ENCODE data around the gene LSM4.

LSM4 gene

DNA sequence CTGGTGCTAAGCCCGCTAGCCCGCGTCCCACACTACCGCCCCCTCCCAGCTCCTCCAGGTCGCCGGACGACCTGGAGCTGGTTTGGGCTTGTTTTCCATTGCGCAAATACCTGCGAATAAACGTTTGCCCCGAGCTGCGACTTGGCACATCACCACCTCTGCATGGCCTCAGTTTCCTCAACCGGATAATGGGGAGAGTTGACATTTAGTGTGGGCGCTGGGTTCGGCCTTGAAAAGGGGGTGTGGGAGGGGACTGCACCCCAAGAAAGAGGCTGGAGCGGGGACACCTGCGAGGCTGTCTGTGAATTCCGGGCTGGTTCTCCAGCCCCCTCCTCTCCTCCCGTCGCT lies 30.4 kb downstream of the LSM4 start:
- no peaks in the 10 kb centered on the region for H3K27me3 ChIP-seq (ENCODE audit: insufficient read depth, insufficient read length)
- no peaks in the 10 kb centered on the region for H3K9me3 ChIP-seq (ENCODE audit: insufficient read depth, low read length)
- peak overlapping the region; percentile 81 for H3K4me3 ChIP-seq (ENCODE audit: insufficient read length, low read depth)
- no peaks in the 10 kb centered on the region for H3K36me3 ChIP-seq (ENCODE audit: insufficient read depth, insufficient read length, low read length)
- peak overlapping the region; percentile 92 for H3K9ac ChIP-seq (ENCODE audit: insufficient read length, low read depth)
- peaks cover 26% of the 10 kb centered on the region for H3K4me1 ChIP-seq (ENCODE audit: insufficient read depth, insufficient read length)
- TF ChIP-seq SUZ12 (IDR thresholded peaks at IDR 0.05; ENCODE audit: extremely low read depth, insufficient read depth, insufficient read length) (no peak), ZNF274 (IDR thresholded peaks at IDR 0.05; ENCODE audit: low read depth, low read length) (no peak), YY1 (IDR thresholded peaks at IDR 0.05; ENCODE audit: insufficient read depth, insufficient read length) (no peak)
- no peak for DNase-seq (ENCODE audit: low read depth, low spot score)

DNA sequence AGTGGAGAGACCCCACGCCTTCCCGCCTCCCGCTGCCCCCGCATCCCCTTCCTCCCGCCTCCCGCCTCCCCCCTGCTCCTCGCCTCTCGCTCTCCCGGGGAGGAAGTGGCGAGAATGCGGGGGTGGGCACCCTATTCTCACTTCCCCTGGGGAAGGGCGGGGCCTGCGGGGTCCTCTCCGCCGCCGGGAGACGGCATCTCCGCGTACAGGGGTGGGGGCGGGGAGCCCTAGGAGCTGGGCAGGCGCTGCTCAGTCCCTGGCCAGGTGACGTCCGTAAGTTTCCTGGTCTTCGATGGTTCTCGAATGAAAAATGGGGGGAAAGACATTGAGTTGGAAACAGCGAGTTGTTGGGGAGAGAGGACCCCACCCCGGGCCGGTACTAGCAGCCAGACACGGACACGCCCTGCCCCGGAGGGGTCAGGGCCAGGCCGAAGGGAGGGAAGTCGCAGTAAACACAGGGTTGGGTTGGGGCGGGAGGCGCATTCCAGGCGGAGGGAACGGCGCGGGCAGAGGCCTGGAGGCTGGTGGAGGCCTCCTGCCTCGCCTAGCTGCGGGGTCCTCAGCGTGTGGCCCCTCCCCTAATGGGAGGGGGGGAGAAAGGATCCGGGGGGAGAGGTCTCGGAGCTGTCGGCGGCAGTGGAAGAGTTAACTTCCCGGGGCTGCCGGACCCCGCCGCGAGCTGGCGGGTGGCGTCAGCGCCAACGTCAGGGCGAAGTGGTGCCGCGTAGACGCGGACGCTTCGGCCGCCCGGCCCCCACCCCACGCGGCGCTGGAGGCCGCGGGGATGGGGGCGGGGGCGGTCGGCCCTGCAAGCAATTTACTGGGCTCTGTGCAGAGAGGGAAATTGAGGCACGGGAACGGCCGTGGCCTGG lies 31.1 kb downstream of the LSM4 start:
- H3K9me3 ChIP-seq (ENCODE audit: insufficient read depth, low read length) = no peaks in the 10 kb centered on the region
- peaks cover 30% of the 10 kb centered on the region for H3K4me1 ChIP-seq (ENCODE audit: insufficient read depth, insufficient read length)
- no peaks in the 10 kb centered on the region for H3K36me3 ChIP-seq (ENCODE audit: insufficient read depth, insufficient read length, low read length)
- peak overlapping the region; percentile 92 for H3K9ac ChIP-seq (ENCODE audit: insufficient read length, low read depth)
- peak overlapping the region; percentile 81 for H3K4me3 ChIP-seq (ENCODE audit: insufficient read length, low read depth)
- no peaks in the 10 kb centered on the region for H3K27me3 ChIP-seq (ENCODE audit: insufficient read depth, insufficient read length)
- DNase-seq (ENCODE audit: low read depth, low spot score) = no peak
- no peak for TF ChIP-seq YY1 (IDR thresholded peaks at IDR 0.05; ENCODE audit: insufficient read depth, insufficient read length)
- TF ChIP-seq ZNF274 (IDR thresholded peaks at IDR 0.05; ENCODE audit: low read depth, low read length) = no peak
- no peak for TF ChIP-seq SUZ12 (IDR thresholded peaks at IDR 0.05; ENCODE audit: extremely low read depth, insufficient read depth, insufficient read length)

GRCh38 chr19:18291019-18291524 lies 31.8 kb downstream of the LSM4 start:
- H3K27me3 ChIP-seq (ENCODE audit: insufficient read depth, insufficient read length) = no peaks in the 10 kb centered on the region
- peak overlapping the region; percentile 92 for H3K9ac ChIP-seq (ENCODE audit: insufficient read length, low read depth)
- H3K36me3 ChIP-seq (ENCODE audit: insufficient read depth, insufficient read length, low read length) = no peaks in the 10 kb centered on the region
- peak overlapping the region; percentile 81 for H3K4me3 ChIP-seq (ENCODE audit: insufficient read length, low read depth)
- DNase-seq (ENCODE audit: low read depth, low spot score) = no peak
- peaks cover 32% of the 10 kb centered on the region for H3K4me1 ChIP-seq (ENCODE audit: insufficient read depth, insufficient read length)
- TF ChIP-seq SUZ12 (IDR thresholded peaks at IDR 0.05; ENCODE audit: extremely low read depth, insufficient read depth, insufficient read length) (no peak), ZNF274 (IDR thresholded peaks at IDR 0.05; ENCODE audit: low read depth, low read length) (no peak), YY1 (IDR thresholded peaks at IDR 0.05; ENCODE audit: insufficient read depth, insufficient read length) (no peak)
- no peaks in the 10 kb centered on the region for H3K9me3 ChIP-seq (ENCODE audit: insufficient read depth, low read length)

GRCh38 chr19:18290302-18291018 lies 32.4 kb downstream of the LSM4 start:
- no peak for DNase-seq (ENCODE audit: low read depth, low spot score)

GRCh38 chr19:18289471-18290301 lies 33.2 kb downstream of the LSM4 start:
- Histone ChIP-seq H3K9me3 (ENCODE audit: insufficient read depth, low read length) (no peaks in the 10 kb centered on the region), H3K4me3 (ENCODE audit: insufficient read length, low read depth) (no peak overlapping the region), H3K36me3 (ENCODE audit: insufficient read depth, insufficient read length, low read length) (no peaks in the 10 kb centered on the region), H3K9ac (ENCODE audit: insufficient read length, low read depth) (peak overlapping the region; percentile 36), H3K27me3 (ENCODE audit: insufficient read depth, insufficient read length) (no peaks in the 10 kb centered on the region), H3K4me1 (ENCODE audit: insufficient read depth, insufficient read length) (peaks cover 30% of the 10 kb centered on the region)
- no peak for DNase-seq (ENCODE audit: low read depth, low spot score)
- TF ChIP-seq ZNF274 (IDR thresholded peaks at IDR 0.05; ENCODE audit: low read depth, low read length) (no peak), SUZ12 (IDR thresholded peaks at IDR 0.05; ENCODE audit: extremely low read depth, insufficient read depth, insufficient read length) (no peak), YY1 (IDR thresholded peaks at IDR 0.05; ENCODE audit: insufficient read depth, insufficient read length) (no peak)

More at GRCh38 chr19:18290302-18291018, 32.4 kb downstream of the LSM4 start:
- H3K36me3 ChIP-seq (ENCODE audit: insufficient read depth, insufficient read length, low read length) = no peaks in the 10 kb centered on the region
- H3K4me1 ChIP-seq (ENCODE audit: insufficient read depth, insufficient read length) = peaks cover 32% of the 10 kb centered on the region
- no peak overlapping the region for H3K4me3 ChIP-seq (ENCODE audit: insufficient read length, low read depth)
- H3K27me3 ChIP-seq (ENCODE audit: insufficient read depth, insufficient read length) = no peaks in the 10 kb centered on the region
- peak overlapping the region; percentile 36 for H3K9ac ChIP-seq (ENCODE audit: insufficient read length, low read depth)
- H3K9me3 ChIP-seq (ENCODE audit: insufficient read depth, low read length) = no peaks in the 10 kb centered on the region
- TF ChIP-seq YY1 (IDR thresholded peaks at IDR 0.05; ENCODE audit: insufficient read depth, insufficient read length) (no peak), SUZ12 (IDR thresholded peaks at IDR 0.05; ENCODE audit: extremely low read depth, insufficient read depth, insufficient read length) (no peak), ZNF274 (IDR thresholded peaks at IDR 0.05; ENCODE audit: low read depth, low read length) (no peak)

DNA sequence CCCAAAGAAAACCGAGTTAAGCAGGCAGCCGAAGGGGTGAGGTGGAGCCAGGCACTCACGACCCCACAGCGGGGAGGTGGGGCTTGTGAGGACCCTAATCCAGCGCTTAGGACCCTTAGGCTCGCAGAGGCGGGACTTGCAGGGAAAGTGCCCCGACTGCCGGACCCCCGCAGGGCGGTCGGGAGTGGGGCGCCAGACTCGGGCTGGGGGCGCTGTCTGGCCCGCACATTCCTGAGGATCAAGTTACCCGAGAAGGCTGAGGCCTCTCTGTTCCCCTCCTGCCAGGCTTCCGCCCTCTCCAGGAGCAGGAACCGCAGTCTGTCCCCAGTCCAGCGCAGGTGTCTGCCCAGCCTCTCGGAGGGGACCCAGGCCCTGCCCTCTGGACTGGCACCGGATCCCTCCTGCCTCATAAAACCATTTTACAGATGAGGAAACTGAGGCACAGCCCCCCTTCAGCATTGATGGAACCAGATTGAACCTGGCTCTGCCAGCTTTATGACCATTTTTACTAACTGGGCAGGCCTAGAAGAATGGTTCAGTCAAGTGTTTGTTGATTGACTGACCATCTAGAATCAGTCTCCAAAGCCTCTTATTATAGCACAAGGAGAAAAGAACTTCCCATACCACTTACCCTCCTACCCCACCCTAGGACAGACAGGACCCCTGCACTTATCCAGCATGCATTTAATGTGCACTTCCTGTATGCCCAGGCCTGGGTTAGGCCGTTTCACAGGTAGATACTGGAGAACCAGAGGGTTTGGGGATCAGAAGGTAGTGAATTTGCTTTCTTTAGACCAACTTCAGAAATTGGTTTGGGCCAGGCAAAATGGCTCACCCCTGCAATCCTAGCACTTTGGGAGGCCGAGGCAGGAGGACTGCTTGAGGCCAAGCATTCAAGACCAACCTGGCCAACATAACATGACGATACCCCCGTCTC lies 34.8 kb downstream of the LSM4 start:
- no peaks in the 10 kb centered on the region for H3K36me3 ChIP-seq (ENCODE audit: insufficient read depth, insufficient read length, low read length)
- no peaks in the 10 kb centered on the region for H3K9me3 ChIP-seq (ENCODE audit: insufficient read depth, low read length)
- peak overlapping the region; percentile 36 for H3K4me3 ChIP-seq (ENCODE audit: insufficient read length, low read depth)
- TF ChIP-seq ZNF274 (IDR thresholded peaks at IDR 0.05; ENCODE audit: low read depth, low read length) (no peak), SUZ12 (IDR thresholded peaks at IDR 0.05; ENCODE audit: extremely low read depth, insufficient read depth, insufficient read length) (no peak), YY1 (IDR thresholded peaks at IDR 0.05; ENCODE audit: insufficient read depth, insufficient read length) (no peak)
- H3K27me3 ChIP-seq (ENCODE audit: insufficient read depth, insufficient read length) = no peaks in the 10 kb centered on the region
- H3K4me1 ChIP-seq (ENCODE audit: insufficient read depth, insufficient read length) = peaks cover 24% of the 10 kb centered on the region
- DNase-seq (ENCODE audit: low read depth, low spot score) = no peak
- peak overlapping the region; percentile 54 for H3K9ac ChIP-seq (ENCODE audit: insufficient read length, low read depth)
